DND-41 (cell line): ENCODE data around the gene SLC49A4.

Source experiments
- ATAC-seq: fragments of 200-7000 bp; cut with Tn5 transposase; 3 replicates; pipeline ENCODE4 v1.9.1; 2021; ENCODE audit warnings: low read depth; ENCODE audit not compliant: insufficient read depth
- DNase-seq: peaks from one replicate; pipeline ENCODE4 v3.0.0-alpha.2; 2020
- H2AFZ ChIP-seq: 2 replicates; pipeline ENCODE4 v1.6.0; 2012; ENCODE audit warnings: low read depth, low read length
- H3K27ac ChIP-seq: 2 replicates; pipeline ENCODE4 v1.5.1; 2012; ENCODE audit warnings: low read length, inconsistent platforms
- H3K27me3 ChIP-seq: fragments of 200-600 bp; sonication (generic); 2 replicates; pipeline ENCODE4 v1.6.0; 2012; ENCODE audit warnings: low read length, mild to moderate bottlenecking, inconsistent platforms; ENCODE audit not compliant: insufficient read depth, poor library complexity
- H3K36me3 ChIP-seq: 2 replicates; pipeline ENCODE4 v1.5.1; 2012; ENCODE audit warnings: low read length, inconsistent platforms; ENCODE audit not compliant: insufficient read depth
- H3K4me1 ChIP-seq: 2 replicates; pipeline ENCODE4 v1.5.1; 2012; ENCODE audit warnings: mild to moderate bottlenecking, low read length; ENCODE audit not compliant: insufficient read depth
- H3K4me2 ChIP-seq: 2 replicates; pipeline ENCODE4 v1.6.0; 2012; ENCODE audit warnings: mild to moderate bottlenecking, moderate library complexity, low read length, inconsistent platforms; ENCODE audit not compliant: insufficient read depth
- H3K4me3 ChIP-seq, 2 experiments: fragments of 200-600 bp in 1 of 2; shearing (Covaris generic) in 1 of 2; 2 replicates each; pipeline ENCODE4 v1.5.1; 2012 to 2016; ENCODE audit warnings: inconsistent platforms in 2 of 2, low read length in 2 of 2, mild to moderate bottlenecking in 2 of 2, low read depth in 1 of 2, moderate library complexity in 1 of 2
- H3K79me2 ChIP-seq: 2 replicates; pipeline ENCODE4 v1.6.0; 2012; ENCODE audit warnings: low read length, inconsistent platforms; ENCODE audit not compliant: insufficient read depth
- H3K9ac ChIP-seq: 2 replicates; pipeline ENCODE4 v1.6.0; 2012; ENCODE audit warnings: low read depth, mild to moderate bottlenecking, inconsistent platforms, low read length, moderate library complexity
- H3K9me3 ChIP-seq: 2 replicates; pipeline ENCODE4 v1.5.1; 2012; ENCODE audit warnings: low read length, moderate library complexity, mild to moderate bottlenecking, inconsistent platforms; ENCODE audit not compliant: insufficient read depth, severe bottlenecking
- H4K20me1 ChIP-seq: 2 replicates; pipeline ENCODE4 v1.6.0; 2012; ENCODE audit warnings: low read length; ENCODE audit not compliant: insufficient read depth
- EZH2 ChIP-seq: IDR thresholded peaks from 3 replicates; pipeline ENCODE4 v1.6.1; 2012; ENCODE audit warnings: borderline replicate concordance, low read depth, mild to moderate bottlenecking, moderate library complexity, low read length, inconsistent platforms; ENCODE audit not compliant: severe bottlenecking
- TF ChIP-seq, protein P1 (sequence below): IDR thresholded peaks from 2 replicates; pipeline ENCODE4 v1.5.1; 2012; ENCODE audit warnings: borderline replicate concordance, low read length, moderate library complexity, mild to moderate bottlenecking; ENCODE audit not compliant: poor library complexity, severe bottlenecking; ENCODE audit errors: extremely low read depth

The SLC49A4 gene

DNA sequence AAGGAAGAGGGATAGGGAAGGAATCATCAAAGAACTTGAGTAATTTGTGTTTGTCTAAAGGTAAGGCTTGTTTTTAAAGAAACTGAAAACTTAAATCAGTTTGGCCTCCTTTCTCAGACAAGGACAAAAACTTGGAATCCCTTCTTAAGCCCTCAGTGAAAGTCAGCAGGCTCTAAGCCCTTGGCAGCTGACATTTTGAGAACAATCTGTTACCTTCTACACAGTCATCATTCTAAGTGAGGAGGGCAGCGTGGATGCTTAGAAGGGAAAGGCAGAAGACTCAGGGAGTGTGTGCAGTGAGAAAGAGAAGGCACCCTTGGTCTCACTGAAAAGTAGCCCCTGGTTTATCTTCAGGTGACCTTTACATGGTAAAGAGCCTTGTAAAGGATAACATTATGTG lies 12.1 kb upstream of the SLC49A4 start:
- peaks cover 4% of the 10 kb centered on the region; the same call in 1 of the 2 replicates for H3K36me3 ChIP-seq
- no peak overlapping the region for H3K27ac ChIP-seq
- peaks cover 5% of the 10 kb centered on the region for H3K9me3 ChIP-seq
- no peak overlapping the region for H3K4me2 ChIP-seq
- H3K4me1 ChIP-seq, result no peaks in the 10 kb centered on the region
- no peaks in the 10 kb centered on the region for H3K79me2 ChIP-seq
- no peak for DNase-seq
- ATAC-seq, result no peak
- H3K4me3 ChIP-seq, result no peak overlapping the region
- no peak overlapping the region for H3K9ac ChIP-seq
- no peak overlapping the region for H2AFZ ChIP-seq
- no peaks in the 10 kb centered on the region for H4K20me1 ChIP-seq
- TF ChIP-seq, protein P1, sequence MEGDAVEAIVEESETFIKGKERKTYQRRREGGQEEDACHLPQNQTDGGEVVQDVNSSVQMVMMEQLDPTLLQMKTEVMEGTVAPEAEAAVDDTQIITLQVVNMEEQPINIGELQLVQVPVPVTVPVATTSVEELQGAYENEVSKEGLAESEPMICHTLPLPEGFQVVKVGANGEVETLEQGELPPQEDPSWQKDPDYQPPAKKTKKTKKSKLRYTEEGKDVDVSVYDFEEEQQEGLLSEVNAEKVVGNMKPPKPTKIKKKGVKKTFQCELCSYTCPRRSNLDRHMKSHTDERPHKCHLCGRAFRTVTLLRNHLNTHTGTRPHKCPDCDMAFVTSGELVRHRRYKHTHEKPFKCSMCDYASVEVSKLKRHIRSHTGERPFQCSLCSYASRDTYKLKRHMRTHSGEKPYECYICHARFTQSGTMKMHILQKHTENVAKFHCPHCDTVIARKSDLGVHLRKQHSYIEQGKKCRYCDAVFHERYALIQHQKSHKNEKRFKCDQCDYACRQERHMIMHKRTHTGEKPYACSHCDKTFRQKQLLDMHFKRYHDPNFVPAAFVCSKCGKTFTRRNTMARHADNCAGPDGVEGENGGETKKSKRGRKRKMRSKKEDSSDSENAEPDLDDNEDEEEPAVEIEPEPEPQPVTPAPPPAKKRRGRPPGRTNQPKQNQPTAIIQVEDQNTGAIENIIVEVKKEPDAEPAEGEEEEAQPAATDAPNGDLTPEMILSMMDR, result no peak
- TF ChIP-seq EZH2, result no peak
- H3K27me3 ChIP-seq, result no peaks in the 10 kb centered on the region

DNA sequence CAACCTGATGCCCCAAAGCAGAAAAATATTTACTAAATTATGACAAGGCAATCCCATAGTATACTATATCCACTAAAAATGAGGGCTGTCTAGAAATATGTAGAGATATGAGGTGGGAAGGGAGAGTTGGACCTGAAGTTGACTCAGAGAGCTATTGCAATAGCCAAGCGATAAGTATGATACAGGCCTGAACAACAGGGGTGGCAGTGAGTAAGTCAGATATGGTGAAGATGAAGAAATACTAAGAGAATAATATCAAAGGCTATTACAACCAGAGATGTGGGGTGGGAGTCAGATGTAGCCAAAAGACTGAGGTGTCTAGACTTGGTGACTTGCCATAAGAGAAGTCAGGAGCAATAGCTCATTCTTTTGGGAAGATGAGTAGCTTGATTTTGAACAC lies 10.4 kb upstream of the SLC49A4 start:
- no peak overlapping the region for H3K27ac ChIP-seq
- H3K27me3 ChIP-seq, result no peaks in the 10 kb centered on the region
- 0 out of 2 replicates have a peak, but pooled peaks cover 2% of the 10 kb centered on the region for H3K79me2 ChIP-seq
- no peak overlapping the region for H3K4me3 ChIP-seq
- TF ChIP-seq, protein P1, result no peak
- no peak for TF ChIP-seq EZH2
- H3K9ac ChIP-seq, result no peak overlapping the region
- peaks cover 4% of the 10 kb centered on the region; the same call in 1 of the 2 replicates for H3K36me3 ChIP-seq
- no peak overlapping the region for H3K4me2 ChIP-seq
- H3K9me3 ChIP-seq, result peaks cover 5% of the 10 kb centered on the region
- DNase-seq (no peak), ATAC-seq (no peak)
- no peaks in the 10 kb centered on the region for H4K20me1 ChIP-seq
- no peak overlapping the region for H2AFZ ChIP-seq
- H3K4me1 ChIP-seq, result no peaks in the 10 kb centered on the region

DNA sequence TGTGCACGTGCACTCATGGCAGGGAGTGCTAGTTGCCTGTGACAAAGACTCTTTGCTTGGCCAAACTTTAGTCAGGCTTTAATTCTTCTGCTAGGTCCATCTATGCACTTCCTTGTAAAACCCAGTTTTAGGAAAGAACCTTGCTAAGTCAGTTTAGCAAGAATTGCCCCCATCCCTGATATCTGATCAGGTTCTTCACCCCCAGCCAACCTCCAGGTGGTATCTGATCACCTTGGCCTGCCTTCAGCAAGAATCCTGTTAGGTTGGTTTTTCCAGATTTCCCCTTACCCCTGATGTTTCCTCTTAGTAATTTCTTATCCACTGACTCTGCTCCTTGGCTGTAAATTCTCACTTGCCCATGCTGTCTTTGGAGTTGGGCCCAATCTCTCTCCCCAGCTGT lies 9.6 kb upstream of the SLC49A4 start:
- H3K36me3 ChIP-seq, result peaks cover 4% of the 10 kb centered on the region; the same call in 1 of the 2 replicates

More for the DNA sequence above, 9.6 kb upstream of the SLC49A4 start:
- Histone ChIP-seq H3K4me2 (no peak overlapping the region), H3K9me3 (peaks cover 5% of the 10 kb centered on the region), H2AFZ (no peak overlapping the region), H3K4me3 (no peak overlapping the region), H3K27ac (no peak overlapping the region), H3K4me1 (no peaks in the 10 kb centered on the region), H3K79me2 (0 out of 2 replicates have a peak, but pooled peaks cover 2% of the 10 kb centered on the region), H3K27me3 (no peaks in the 10 kb centered on the region), H3K9ac (no peak overlapping the region), H4K20me1 (no peaks in the 10 kb centered on the region)
- TF ChIP-seq EZH2, result no peak
- TF ChIP-seq, protein P1, result no peak
- ATAC-seq (no peak), DNase-seq (no peak)
